Chondrocyte (in vitro differentiated cells): ENCODE data around the gene CDC26. TPM values are rescaled to one million over a fixed set of nuclear protein-coding genes. Genes with fewer than 3 reads are reported as not detected.

ENCODE experiments used
- DNase-seq: peaks from one replicate; pipeline ENCODE4 v3.0.0; 2021; ENCODE audit warnings: mixed read lengths, low spot score
- H3K27ac Mint-ChIP-seq: one replicate; pipeline ENCODE4 v1.8.0; 2021; ENCODE audit warnings: mild to moderate bottlenecking, moderate library complexity, mixed read lengths; ENCODE audit not compliant: unreplicated experiment
- H3K27me3 Mint-ChIP-seq: 2 replicates; pipeline ENCODE4 v1.8.0; 2021; ENCODE audit warnings: low read depth, mixed read lengths
- H3K36me3 Mint-ChIP-seq: 2 replicates; pipeline ENCODE4 v1.8.0; 2021; ENCODE audit warnings: low read depth, mixed read lengths
- H3K4me1 Mint-ChIP-seq: 2 replicates; pipeline ENCODE4 v1.8.0; 2021; ENCODE audit warnings: low read depth, mild to moderate bottlenecking, mixed read lengths
- H3K4me3 Mint-ChIP-seq: one replicate; pipeline ENCODE4 v1.8.0; 2021; ENCODE audit warnings: mild to moderate bottlenecking, moderate library complexity, mixed read lengths; ENCODE audit not compliant: unreplicated experiment
- H3K9me3 Mint-ChIP-seq: 2 replicates; pipeline ENCODE4 v1.8.0; 2021; ENCODE audit warnings: low read depth, mixed read lengths
- CTCF ChIP-seq: fragments of 200-600 bp; sonication (generic); IDR thresholded peaks from 2 replicates; pipeline ENCODE4 v1.5.0; 2021; ENCODE audit warnings: antibody characterized with exemption, mild to moderate bottlenecking, moderate library complexity
- total RNA-seq: library from RNA; stranded (reverse); gene quantifications from 3 replicates; pipeline ENCODE4 v1.2.1, GENCODE V29; 2021

Gene CDC26
- total RNA-seq, 1 donor from 2014 or later = 20.1 TPM

- Mint-ChIP-seq H3K27me3 (no peaks in the 10 kb centered on the region), H3K27ac (no peak overlapping the region)
Observed at GRCh38 chr9:113293285-113293878, 18.0 kb upstream of the CDC26 start.

GRCh38 chr9:113290052-113290607 is 14.8 kb upstream of the CDC26 start:
- TF ChIP-seq CTCF = no peak
- Mint-ChIP-seq H3K4me3 (no peak overlapping the region), H3K36me3 (peaks cover 47% of the 10 kb centered on the region), H3K4me1 (no peaks in the 10 kb centered on the region), H3K9me3 (no peaks in the 10 kb centered on the region), H3K27ac (no peak overlapping the region), H3K27me3 (no peaks in the 10 kb centered on the region)
- no peak for DNase-seq

More at GRCh38 chr9:113293285-113293878, 18.0 kb upstream of the CDC26 start:
- Mint-ChIP-seq H3K4me1 (no peaks in the 10 kb centered on the region), H3K4me3 (no peak overlapping the region), H3K36me3 (peaks cover 33% of the 10 kb centered on the region), H3K9me3 (no peaks in the 10 kb centered on the region)
- no peak for DNase-seq
- TF ChIP-seq CTCF = no peak

GRCh38 chr9:113289091-113289490 is 13.7 kb upstream of the CDC26 start:
- Mint-ChIP-seq H3K4me1 (no peaks in the 10 kb centered on the region), H3K9me3 (no peaks in the 10 kb centered on the region), H3K27ac (no peak overlapping the region), H3K4me3 (no peak overlapping the region), H3K36me3 (peaks cover 56% of the 10 kb centered on the region), H3K27me3 (no peaks in the 10 kb centered on the region)
- TF ChIP-seq CTCF = no peak
- DNase-seq = no peak

GRCh38 chr9:113281356-113281755 is 6.0 kb upstream of the CDC26 start:
- Mint-ChIP-seq H3K36me3 (peaks cover 45% of the 10 kb centered on the region), H3K4me3 (no peak overlapping the region), H3K27ac (no peak overlapping the region), H3K4me1 (peaks cover 4% of the 10 kb centered on the region), H3K9me3 (no peaks in the 10 kb centered on the region), H3K27me3 (no peaks in the 10 kb centered on the region)
- TF ChIP-seq CTCF = no peak
- no peak for DNase-seq

- no peak for DNase-seq
- Mint-ChIP-seq H3K36me3 (peaks cover 33% of the 10 kb centered on the region), H3K9me3 (no peaks in the 10 kb centered on the region), H3K4me3 (no peak overlapping the region), H3K27ac (no peak overlapping the region), H3K4me1 (peaks cover 10% of the 10 kb centered on the region), H3K27me3 (no peaks in the 10 kb centered on the region)
- no peak for TF ChIP-seq CTCF
Observed at GRCh38 chr9:113278840-113279239, 3.5 kb upstream of the CDC26 start.
